NCI-H526 treated with DMSO at 0.1 percent for 48 hours (cell line): ENCODE results near the gene ATP11C.
"Not testable (repeated sequence)": the region's sequence is repeated elsewhere in the genome, so short reads cannot be mapped to it uniquely, and the experiment has no call there.

Experiments
- DNase-seq: peaks from one replicate; lab custom pipeline; 2025; lab: John Stamatoyannopoulos, UW

ATP11C gene

GRCh38 chrX:139720136-139720535 lies 212.7 kb downstream of the ATP11C start:
- DNase-seq: no peak

DNA sequence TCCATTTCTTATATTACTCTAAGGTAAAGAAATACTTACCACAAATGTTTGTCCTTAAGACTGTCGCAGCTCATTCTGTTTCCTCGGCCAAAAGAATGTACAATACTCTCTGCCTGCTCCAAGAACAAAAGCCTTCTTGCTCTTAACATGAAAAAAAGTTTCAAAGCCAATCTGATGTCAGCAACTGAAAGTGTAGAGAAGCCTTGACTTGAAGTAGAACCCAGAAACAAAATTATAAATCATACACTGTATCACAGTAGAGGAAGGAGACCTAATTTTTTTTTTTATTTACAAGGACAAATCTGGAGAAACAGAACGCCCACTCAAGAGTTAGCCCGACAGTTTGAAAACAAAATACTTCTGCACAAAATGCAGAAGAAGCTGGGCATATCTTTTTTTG lies 224.8 kb downstream of the ATP11C start, which contains the start of gene MCF2:
Gene MCF2 (minus strand): TSS at position 101 of the 400 bp plus-strand sequence. CDS start 56,423 bp downstream, outside the sequence.
- no peak for DNase-seq

- no peak for DNase-seq
Observed at GRCh38 chrX:139702658-139703057, 230.2 kb downstream of the ATP11C start.

GRCh38 chrX:139692908-139693307 lies 239.9 kb downstream of the ATP11C start:
- no peak for DNase-seq

DNA sequence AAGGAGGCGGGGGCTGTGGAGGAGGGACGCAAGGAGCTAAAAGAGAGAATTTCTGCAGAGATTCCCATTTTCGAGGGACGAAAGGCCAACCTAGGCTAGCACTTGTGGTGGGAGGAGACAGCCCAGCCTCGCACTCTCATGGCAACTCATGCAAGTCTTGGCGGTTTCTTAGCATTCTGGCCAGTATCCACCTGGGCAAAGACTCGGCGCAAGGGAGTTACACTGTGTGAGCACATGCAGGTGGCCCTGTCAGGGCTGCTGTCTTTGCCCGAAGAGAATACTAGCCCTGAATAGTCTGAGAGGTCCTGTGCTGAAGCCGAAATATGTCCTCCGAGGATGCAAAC lies 240.4 kb downstream of the ATP11C start:
- no peak for DNase-seq

DNA sequence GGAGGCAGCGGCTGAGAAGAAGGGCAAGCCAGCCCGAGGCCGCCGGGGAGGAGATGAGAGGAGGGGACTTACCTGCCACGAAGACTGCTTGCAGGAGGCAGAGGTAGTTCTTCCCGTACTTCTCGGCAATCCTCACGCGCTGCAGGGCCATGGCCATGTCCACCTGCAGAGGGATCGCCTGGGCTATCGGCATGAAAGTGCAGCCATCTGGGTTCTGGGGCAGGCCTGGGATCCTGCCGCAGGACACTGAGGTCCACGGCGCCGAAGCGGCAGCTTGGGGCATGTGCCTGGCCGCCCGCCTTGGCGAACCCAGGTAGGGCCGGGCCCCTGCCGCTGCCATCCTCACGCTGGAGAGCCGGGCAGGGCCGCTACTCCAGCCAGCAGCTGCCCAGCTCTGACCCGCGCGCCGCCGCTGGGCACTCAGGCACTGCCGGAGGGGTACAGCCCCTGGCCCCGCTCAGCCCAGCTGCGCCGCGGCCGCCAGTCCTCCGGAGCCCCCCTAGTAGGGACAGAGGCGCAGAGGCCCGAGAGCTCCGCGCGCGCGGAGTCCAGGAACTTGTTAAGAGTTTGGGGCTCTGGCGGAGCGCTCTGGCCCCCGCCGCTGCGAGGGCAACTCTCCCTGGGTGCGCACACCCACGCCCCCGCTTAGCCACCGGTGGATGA lies 240.9 kb downstream of the ATP11C start:
- DNase-seq: no peak

GRCh38 chrX:139691493-139691842 lies 241.4 kb downstream of the ATP11C start:
- no peak for DNase-seq

DNA sequence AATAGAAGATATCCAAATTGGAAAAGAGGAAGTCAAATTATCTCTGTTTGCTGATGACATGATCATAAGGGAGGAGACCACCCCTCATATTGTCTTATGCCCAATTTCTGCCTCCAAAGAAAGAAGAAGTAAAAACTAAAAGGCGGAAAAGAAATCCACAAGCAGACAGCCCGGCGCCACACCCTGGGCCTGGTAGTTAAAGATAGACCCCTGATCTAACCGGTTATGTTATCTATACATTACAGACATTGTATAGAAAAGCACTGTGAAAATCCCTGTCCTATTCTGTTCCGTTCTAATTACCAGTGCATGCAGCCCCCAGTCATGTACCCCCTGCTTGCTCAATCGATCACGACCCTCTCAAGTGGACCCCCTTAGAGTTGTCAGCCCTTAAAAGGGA lies 247.7 kb downstream of the ATP11C start:
- not testable (repeated sequence) for DNase-seq

GRCh38 chrX:139680356-139680755 lies 252.5 kb downstream of the ATP11C start:
- DNase-seq: peak; percentile 2
